ENCODE measurements around the gene EPB41L5.

- TF ChIP-seq CTCF (IDR thresholded peaks at IDR 0.05): no peak
- no peak for TF ChIP-seq POLR2A (IDR thresholded peaks at IDR 0.05)
Measured at GRCh38 chr2:120133572-120134244, 120.8 kb downstream of the EPB41L5 start.

All from adrenal gland (tissue), 5 donors.